Vagina (tissue), 2 donors: ENCODE data around the gene MPPED1.

ENCODE experiments used
- CTCF ChIP-seq, 3 experiments: fragments of 450-650 bp in 2 of 3; fragments of 200-600 bp in 1 of 3; sonication (generic) in 1 of 3; IDR thresholded peaks; one replicate each; pipeline ENCODE4 v1.5.1; 2017 to 2019; ENCODE audit warnings: antibody characterized with exemption in 3 of 3, mild to moderate bottlenecking in 2 of 3, moderate library complexity in 2 of 3
- POLR2A ChIP-seq, 2 donors: fragments of 450-650 bp; IDR thresholded peaks; one replicate each; pipeline ENCODE4 v1.6.1; 2017; ENCODE audit warnings: antibody characterized with exemption in 2 of 2, mild to moderate bottlenecking in 2 of 2, moderate library complexity in 2 of 2

- TF ChIP-seq CTCF (IDR thresholded peaks at IDR 0.05) = no peak
- TF ChIP-seq POLR2A (IDR thresholded peaks at IDR 0.05) = no peak
Observed at GRCh38 chr22:43529461-43529860, 117.6 kb downstream of the MPPED1 start.
